GM12878 (cell line): Measurements from ENCODE around the gene SLC9A3. TPM values are rescaled to one million over a fixed set of nuclear protein-coding genes. Genes with fewer than 3 reads are reported as not detected.

Experiments
- ATAC-seq: fragments of 200-7000 bp; cut with Tn5 transposase; 3 replicates; pipeline ENCODE4 v1.9.1; 2020; ENCODE audit warnings: mild to moderate bottlenecking, moderate library complexity
- BruUV-seq: library from RNA; stranded (reverse); fragments of 400-500 nt; replicated peaks from 2 replicates; lab custom pipeline; 2021; lab: Mats Ljungman, UMichigan
- CTCF ChIA-PET: fragments of 300-600 bp; sonication (Branson Sonifier 250); formaldehyde crosslinking; extraction: SDS; loops from one replicate; lab custom pipeline; 2021; ENCODE audit warnings: inconsistent platforms; lab: Yijun Ruan, JAX
- POLR2A ChIA-PET: fragments of 350-600 bp; formaldehyde crosslinking; extraction: SDS; loops from one replicate; lab custom pipeline; 2021; ENCODE audit warnings: inconsistent platforms; lab: Charles Lee
- RAD21 ChIA-PET: fragments of 300-600 bp; sonication (Branson Sonifier 250); formaldehyde crosslinking; loops from one replicate; lab custom pipeline; 2023; ENCODE audit warnings: antibody characterized with exemption; ENCODE audit not compliant: unreplicated experiment; lab: Charles Lee
- SMC1A ChIA-PET: fragments of 300-600 bp; sonication (Branson Sonifier 250); formaldehyde crosslinking; loops from one replicate; lab custom pipeline; 2023; ENCODE audit not compliant: unreplicated experiment, uncharacterized antibody; lab: Charles Lee
- DNase-seq: peaks from one replicate; pipeline ENCODE4 v3.0.0-alpha.2; 2011; ENCODE audit warnings: low read depth, low spot score
- FAIRE-seq: peaks from 3 replicates; lab custom pipeline; 2011; peaks lifted over from hg19 to GRCh38; lab: Jason Lieb, UNC
- H2AFZ ChIP-seq: 2 replicates; pipeline ENCODE4 v1.6.0; 2011; ENCODE audit warnings: low read depth, low read length, control low read depth; ENCODE audit not compliant: control insufficient read depth
- H3K27ac ChIP-seq: 2 replicates; pipeline ENCODE4 v1.5.1; 2011; ENCODE audit warnings: control low read depth; ENCODE audit not compliant: control insufficient read depth, insufficient read depth
- H3K27me3 ChIP-seq, 2 experiments: replicated peaks in 1 of 2; 2 replicates each; pipeline versions ENCODE4 v1.6.0 to v1.6.1; 2011; ENCODE audit warnings: low read length in 1 of 2; ENCODE audit not compliant: control insufficient read depth in 2 of 2, insufficient read depth in 2 of 2
- H3K36me3 ChIP-seq, 2 experiments: 2 replicates each; pipeline ENCODE4 v1.5.1; 2011; ENCODE audit warnings: low read length in 1 of 2; ENCODE audit not compliant: control insufficient read depth in 2 of 2, insufficient read depth in 2 of 2
- H3K4me1 ChIP-seq: 2 replicates; pipeline ENCODE4 v1.6.1; 2011; ENCODE audit warnings: mild to moderate bottlenecking, low read length, moderate library complexity, mixed read lengths; ENCODE audit not compliant: control insufficient read depth, insufficient read depth
- H3K4me2 ChIP-seq: 2 replicates; pipeline ENCODE4 v1.6.0; 2011; ENCODE audit warnings: control low read depth; ENCODE audit not compliant: control insufficient read depth, insufficient read depth
- H3K4me3 ChIP-seq: fragments of 200-600 bp; sonication (generic); 2 replicates; pipeline ENCODE4 v1.5.1; 2016
- H3K79me2 ChIP-seq: 2 replicates; pipeline ENCODE4 v1.6.0; 2011; ENCODE audit warnings: low read length; ENCODE audit not compliant: control insufficient read depth, insufficient read depth
- H3K9ac ChIP-seq: 2 replicates; pipeline ENCODE4 v1.8.0; 2011; ENCODE audit warnings: low read length, control low read depth, mixed read lengths; ENCODE audit not compliant: control insufficient read depth, insufficient read depth
- H3K9me3 ChIP-seq: replicated peaks from 3 replicates; pipeline ENCODE4 v1.5.1; 2011; ENCODE audit warnings: mild to moderate bottlenecking, low read length; ENCODE audit not compliant: control insufficient read depth, insufficient read depth
- H4K20me1 ChIP-seq: 2 replicates; pipeline ENCODE4 v1.6.0; 2011; ENCODE audit not compliant: control insufficient read depth, insufficient read depth
- ATF2 ChIP-seq: IDR thresholded peaks from 2 replicates; pipeline ENCODE4 v1.6.1; 2012; ENCODE audit warnings: low read length, inconsistent platforms
- CUX1 ChIP-seq: IDR thresholded peaks from 2 replicates; pipeline ENCODE4 v1.6.1; 2012; ENCODE audit warnings: improper control_type of control experiment, low read depth, low read length; ENCODE audit not compliant: insufficient replicate concordance
- E2F8 ChIP-seq: fragments of 450-650 bp; IDR thresholded peaks from 2 replicates; pipeline ENCODE4 v1.6.1; 2018; ENCODE audit warnings: mild to moderate bottlenecking, low read depth, moderate library complexity; ENCODE audit not compliant: partially characterized antibody
- ESRRA ChIP-seq: IDR thresholded peaks from 2 replicates; pipeline ENCODE4 v1.6.1; 2012; ENCODE audit warnings: mild to moderate bottlenecking, low read length, improper control_type of control experiment
- IKZF1 ChIP-seq: fragments of 450-650 bp; conservative IDR thresholded peaks from 2 replicates; pipeline ENCODE4 v1.6.1; 2017; ENCODE audit warnings: antibody characterized with exemption, mild to moderate bottlenecking
- LARP7 ChIP-seq: fragments of 450-650 bp; IDR thresholded peaks from 2 replicates; pipeline ENCODE4 v1.6.1; 2017; ENCODE audit warnings: mild to moderate bottlenecking
- MXI1 ChIP-seq: fragments of 150-350 bp; IDR thresholded peaks from 2 replicates; pipeline ENCODE4 v1.6.1; 2011; ENCODE audit warnings: low read depth, mild to moderate bottlenecking, inconsistent platforms, low read length, improper control_type of control experiment
- PAX8 ChIP-seq: fragments of 450-650 bp; IDR thresholded peaks from 2 replicates; pipeline ENCODE4 v1.6.1; 2017; ENCODE audit warnings: mild to moderate bottlenecking, moderate library complexity
- RCOR1 ChIP-seq: conservative IDR thresholded peaks from 2 replicates; pipeline ENCODE4 v1.6.1; 2012; ENCODE audit warnings: low read depth, low read length, improper control_type of control experiment
- STAT3 ChIP-seq: IDR thresholded peaks from 2 replicates; pipeline ENCODE4 v1.6.1; 2011; ENCODE audit warnings: low read depth, low read length, improper control_type of control experiment
- ZNF274 ChIP-seq: IDR thresholded peaks from one replicate; pipeline ENCODE4 v1.8.0; 2011; ENCODE audit not compliant: insufficient read length, insufficient read depth
- ZNF384 ChIP-seq: IDR thresholded peaks from 2 replicates; pipeline ENCODE4 v1.6.1; 2012; ENCODE audit warnings: low read depth, mild to moderate bottlenecking, low read length, improper control_type of control experiment, borderline replicate concordance
- WGBS: methylation state at CpG from one replicate; pipeline ENCODE4 v1.1.6; 2016; ENCODE audit warnings: low lambda C conversion rate; ENCODE audit not compliant: insufficient replicate concordance, insufficient coverage; ENCODE audit errors: missing lambda C conversion rate; 5-methylcytosine and 5-hydroxymethylcytosine counted together
- in situ Hi-C: fragments of 300-500 bp; cut with MboI; formaldehyde crosslinking; loops from 9 replicates; pipeline ENCODE4 v1.14.3; 2018; ENCODE audit warnings: mixed read lengths
- intact Hi-C: fragments of 100-400 bp; cut with micrococcal nuclease; formaldehyde crosslinking; loops from one replicate; pipeline ENCODE4 v1.14.2; 2022; ENCODE audit not compliant: unreplicated experiment
- polyA plus RNA-seq, 11 experiments: library from polyadenylated mRNA; depleted of rRNA in 4 of 11; unstranded in 6 of 11; stranded (reverse) in 5 of 11; fragments of >200 nt; fragmentation: Nextera tagmentation in 4 of 11; fragmentation: Illumina TruSeq in 1 of 11; extraction: Ambion mirVana in 4 of 11; extraction: Trizol in 1 of 11; gene quantifications; 1 replicate in 1 of 11; 2 replicates in 10 of 11; pipeline versions ENCODE4 v1.2.1 to v1.2.3, GENCODE V29; 2011 to 2016; ENCODE audit warnings: inconsistent platforms in 2 of 11, missing spikeins in 2 of 11, low read depth in 1 of 11
- total RNA-seq, 4 experiments: library from RNA; depleted of rRNA in 3 of 4; stranded (reverse); fragments of >200 nt in 3 of 4; fragmentation: Illumina TruSeq in 1 of 4; extraction: Trizol in 1 of 4; gene quantifications; 2 replicates each; pipeline versions ENCODE4 v1.2.1 to v1.2.3, GENCODE V29; 2013 to 2021

Gene SLC9A3
- total and polyA plus RNA-seq, 10 of the 15 experiments (the other 5 are each of a cell fraction or from before 2014, with no cell fraction given): 0.04 to 5.2 (median 2.3) TPM; not detected in 1

GRCh38 chr5:424301-425110, 99.7 kb downstream of the SLC9A3 start:
- FAIRE-seq (peak; percentile 92), ATAC-seq (peak; percentile 93), DNase-seq (peak; percentile 82)
- Histone ChIP-seq H3K4me2 (peak overlapping the region; percentile 69), H3K9me3 (no peaks in the 10 kb centered on the region), H3K79me2 (no peaks in the 10 kb centered on the region; the same call in none of the 2 replicates), H3K36me3 (peaks cover 0 to 19% of the 10 kb centered on the region in 2 experiments; a peak in 3 of 4 replicates), H3K4me1 (peaks cover 22% of the 10 kb centered on the region), H3K4me3 (no peak overlapping the region), H2AFZ (peak overlapping the region; percentile 38), H3K9ac (peak overlapping the region; percentile 65), H3K27ac (peak overlapping the region; percentile 99), H3K27me3 (no peaks in the 10 kb centered on the region), H4K20me1 (no peaks in the 10 kb centered on the region)
- ChIA-PET SMC1A (interaction anchor here (0.7 to 3.7 kb wide), 15 partner anchors 11 to 143 kb away, joined by 3 to 18 read pairs (median 4); no protein-coding TSS in a partner anchor), RAD21 (interaction anchor here (0.6 to 3.7 kb wide), 18 partner anchors 10 to 236 kb away, joined by 3 to 49 read pairs (median 5); partner anchors contain the start of gene AHRR), CTCF (interaction anchor here (0.7 to 2.7 kb wide), 18 partner anchors 10 to 236 kb away, joined by 3 to 39 read pairs (median 4); partner anchors contain the start of gene AHRR), POLR2A (interaction anchor here (0.5 to 2.3 kb wide), 14 partner anchors 15 to 230 kb away, joined by 3 to 10 read pairs (median 4); partner anchors contain the start of gene PDCD6)
- in situ Hi-C loops: no loop called here
- 6% methylated on average over 11 of the region's 11 CpGs for WGBS
- intact Hi-C loops: loop anchor here (2.0 kb wide), 1 partner anchor 56 kb away; no protein-coding TSS in a partner anchor
- no TSS peak for BruUV-seq
- no peak for TF ChIP-seq ZNF384
- TF ChIP-seq PAX8: 0 out of 2 replicates have a peak, but pooled peaks have one; percentile 52
- TF ChIP-seq E2F8: no peak
- peak; percentile 81 for TF ChIP-seq IKZF1
- no peak for TF ChIP-seq ATF2
- TF ChIP-seq RCOR1: no peak
- peak; percentile 72; the same call in 1 of the 2 replicates for TF ChIP-seq LARP7
- TF ChIP-seq ESRRA: no peak
- no peak for TF ChIP-seq CUX1
- no peak for TF ChIP-seq STAT3
- TF ChIP-seq ZNF274: no peak
- TF ChIP-seq MXI1: peak; percentile 53; the same call in 1 of the 2 replicates
